ENCODE results near the gene DDR2. TPM values are rescaled to one million over a fixed set of nuclear protein-coding genes. Genes with fewer than 3 reads are reported as not detected.
"Not testable (repeated sequence)": the region's sequence is repeated elsewhere in the genome, so short reads cannot be mapped to it uniquely, and the experiment has no call there.

The DDR2 gene
- total RNA-seq, 1 experiment from 2014 or later = 38.1 TPM

GRCh38 chr1:162721471-162721870 is 89.2 kb downstream of the DDR2 start:
- Histone ChIP-seq H3K27me3 (no peaks in the 10 kb centered on the region), H3K4me3 (no peak overlapping the region), H3K36me3 (peaks cover 16% of the 10 kb centered on the region), H3K9me3 (no peaks in the 10 kb centered on the region)
- DNase-seq = no peak

DNA sequence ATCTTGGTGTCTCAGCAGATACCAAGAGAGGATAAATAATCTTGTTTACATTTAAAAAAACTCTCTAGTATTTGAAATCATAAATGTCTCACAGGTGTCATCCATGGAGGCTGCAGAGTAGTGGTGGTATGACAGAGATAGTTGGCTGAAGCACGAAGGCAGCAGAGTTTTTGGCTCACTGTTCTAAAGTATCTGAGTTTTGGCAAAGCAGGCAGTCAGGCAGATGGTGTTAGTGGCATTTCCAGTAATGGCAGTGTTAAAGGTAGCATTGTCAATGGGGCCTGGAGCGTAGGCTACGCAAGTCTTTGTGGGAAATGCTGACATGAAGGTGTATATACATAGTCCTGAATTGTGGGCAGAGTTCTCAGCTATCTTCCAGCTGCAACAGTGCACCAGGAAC is 89.8 kb downstream of the DDR2 start:
- Histone ChIP-seq H3K4me3 (no peak overlapping the region), H3K36me3 (peaks cover 16% of the 10 kb centered on the region), H3K9me3 (no peaks in the 10 kb centered on the region), H3K27me3 (no peaks in the 10 kb centered on the region)
- DNase-seq = no peak

DNA sequence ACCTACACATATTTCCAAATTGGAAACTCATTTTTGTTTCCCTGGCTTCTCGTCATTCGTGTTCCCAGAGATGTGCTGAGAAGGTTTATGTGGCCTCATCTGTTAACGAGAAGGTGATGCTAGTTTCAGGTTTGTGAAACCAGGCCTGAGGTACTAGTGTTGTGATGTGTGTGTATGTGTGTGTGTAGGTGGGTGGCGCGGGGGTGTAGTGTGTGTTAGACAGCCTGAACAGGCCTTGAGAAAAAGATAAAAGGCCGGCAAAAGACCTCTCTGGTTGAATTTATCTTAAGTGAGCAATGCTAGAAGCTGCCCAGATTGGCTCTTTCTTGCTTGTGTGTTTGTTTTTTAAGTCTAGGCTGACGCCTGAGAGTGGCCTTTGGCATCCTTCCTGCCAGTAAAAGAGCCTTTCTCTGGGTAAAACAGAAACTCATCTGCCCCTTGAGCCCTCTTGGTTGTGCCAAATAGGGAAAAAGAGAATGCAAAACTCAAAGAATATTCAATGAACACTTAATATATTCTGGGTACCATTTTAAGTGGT is 92.4 kb downstream of the DDR2 start:
- Histone ChIP-seq H3K36me3 (peaks cover 11% of the 10 kb centered on the region), H3K27me3 (no peaks in the 10 kb centered on the region), H3K4me3 (no peak overlapping the region), H3K9me3 (no peaks in the 10 kb centered on the region)
- peak; percentile 51 for DNase-seq

- H3K4me3 ChIP-seq = no peak overlapping the region
- peaks cover 8% of the 10 kb centered on the region for H3K36me3 ChIP-seq
- no peaks in the 10 kb centered on the region for H3K27me3 ChIP-seq
- no peaks in the 10 kb centered on the region for H3K9me3 ChIP-seq
- peak; percentile 75 for DNase-seq
Observed at GRCh38 chr1:162725301-162725837, 93.1 kb downstream of the DDR2 start.

GRCh38 chr1:162726555-162726954 is 94.3 kb downstream of the DDR2 start:
- DNase-seq = no peak
- Histone ChIP-seq H3K9me3 (no peaks in the 10 kb centered on the region), H3K4me3 (no peak overlapping the region), H3K36me3 (no peaks in the 10 kb centered on the region; the same call in none of the 2 replicates), H3K27me3 (no peaks in the 10 kb centered on the region)

DNA sequence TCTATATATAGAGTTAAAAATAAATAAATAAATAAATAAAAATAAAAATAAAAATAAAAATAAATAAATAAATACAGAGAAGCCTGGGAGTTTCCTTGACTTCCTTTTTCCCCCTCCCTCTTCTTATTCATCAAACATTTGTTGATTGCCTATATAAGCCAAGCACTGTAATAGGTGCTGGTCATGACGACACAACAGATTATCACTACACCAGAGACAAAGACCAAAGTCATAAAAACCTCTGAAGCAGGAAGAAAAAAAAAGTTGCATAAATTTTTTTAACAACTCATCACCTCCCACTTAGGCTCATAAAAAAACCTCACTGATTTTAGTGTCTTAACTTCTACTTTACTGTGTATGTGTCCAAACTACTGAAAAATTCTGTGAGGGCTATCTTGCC is 95.2 kb downstream of the DDR2 start:
- H3K4me3 ChIP-seq, DNase-seq, H3K36me3 ChIP-seq, H3K27me3 ChIP-seq, H3K9me3 ChIP-seq: not testable (repeated sequence)

- Histone ChIP-seq H3K36me3 (peaks cover 6% of the 10 kb centered on the region), H3K4me3 (no peak overlapping the region), H3K9me3 (no peaks in the 10 kb centered on the region), H3K27me3 (no peaks in the 10 kb centered on the region)
- no peak for DNase-seq
Observed at GRCh38 chr1:162728573-162728972, 96.3 kb downstream of the DDR2 start.

DNA sequence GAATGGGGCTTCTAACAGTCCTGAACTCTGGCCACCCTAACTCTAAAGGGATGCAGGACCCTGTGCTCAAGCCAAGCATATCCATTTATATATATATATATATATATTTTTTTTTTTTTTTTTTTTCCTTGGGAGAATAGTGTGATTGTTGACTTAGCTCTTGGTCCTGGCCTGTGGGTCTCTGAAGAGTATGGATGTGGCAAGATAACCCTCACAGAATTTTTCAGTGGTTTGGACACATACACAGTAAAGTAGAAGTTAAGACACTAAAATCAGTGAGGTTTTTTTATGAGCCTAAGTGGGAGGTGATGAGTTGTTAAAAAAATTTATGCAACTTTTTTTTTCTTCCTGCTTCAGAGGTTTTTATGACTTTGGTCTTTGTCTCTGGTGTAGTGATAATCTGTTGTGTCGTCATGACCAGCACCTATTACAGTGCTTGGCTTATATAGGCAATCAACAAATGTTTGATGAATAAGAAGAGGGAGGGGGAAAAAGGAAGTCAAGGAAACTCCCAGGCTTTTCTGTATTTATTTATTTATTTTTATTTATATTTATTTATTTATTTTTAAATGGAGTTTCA is 97.0 kb downstream of the DDR2 start:
- not testable (repeated sequence) for H3K27me3 ChIP-seq, H3K9me3 ChIP-seq, DNase-seq

DNA sequence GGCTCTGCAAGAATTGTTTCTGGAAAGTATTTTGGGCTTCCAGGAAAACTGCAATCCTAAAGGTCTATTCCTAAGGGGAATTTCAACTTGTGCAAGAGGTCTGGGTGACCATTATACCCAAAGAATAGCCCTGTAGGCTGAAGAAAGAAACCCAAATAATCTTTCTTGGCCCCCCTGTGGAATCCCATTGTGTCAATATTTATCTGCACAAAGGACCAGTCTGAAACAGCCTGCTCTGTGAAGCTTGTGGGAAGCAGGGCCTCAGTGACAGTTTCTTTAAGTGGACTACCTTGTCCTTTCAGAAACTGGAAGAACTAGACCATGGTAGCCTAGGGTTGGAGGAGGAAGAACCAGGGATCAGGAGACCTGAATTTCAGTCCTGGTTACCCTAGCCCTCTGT is 99.8 kb downstream of the DDR2 start:
- no peaks in the 10 kb centered on the region for H3K27me3 ChIP-seq
- H3K36me3 ChIP-seq = peaks cover 29% of the 10 kb centered on the region
- no peak for DNase-seq
- H3K4me3 ChIP-seq = no peak overlapping the region
- H3K9me3 ChIP-seq = peaks cover 2% of the 10 kb centered on the region

More for the DNA sequence above, 97.0 kb downstream of the DDR2 start:
- H3K4me3 ChIP-seq = not testable (repeated sequence)
- H3K36me3 ChIP-seq = peaks cover 13% of the 10 kb centered on the region

DNA sequence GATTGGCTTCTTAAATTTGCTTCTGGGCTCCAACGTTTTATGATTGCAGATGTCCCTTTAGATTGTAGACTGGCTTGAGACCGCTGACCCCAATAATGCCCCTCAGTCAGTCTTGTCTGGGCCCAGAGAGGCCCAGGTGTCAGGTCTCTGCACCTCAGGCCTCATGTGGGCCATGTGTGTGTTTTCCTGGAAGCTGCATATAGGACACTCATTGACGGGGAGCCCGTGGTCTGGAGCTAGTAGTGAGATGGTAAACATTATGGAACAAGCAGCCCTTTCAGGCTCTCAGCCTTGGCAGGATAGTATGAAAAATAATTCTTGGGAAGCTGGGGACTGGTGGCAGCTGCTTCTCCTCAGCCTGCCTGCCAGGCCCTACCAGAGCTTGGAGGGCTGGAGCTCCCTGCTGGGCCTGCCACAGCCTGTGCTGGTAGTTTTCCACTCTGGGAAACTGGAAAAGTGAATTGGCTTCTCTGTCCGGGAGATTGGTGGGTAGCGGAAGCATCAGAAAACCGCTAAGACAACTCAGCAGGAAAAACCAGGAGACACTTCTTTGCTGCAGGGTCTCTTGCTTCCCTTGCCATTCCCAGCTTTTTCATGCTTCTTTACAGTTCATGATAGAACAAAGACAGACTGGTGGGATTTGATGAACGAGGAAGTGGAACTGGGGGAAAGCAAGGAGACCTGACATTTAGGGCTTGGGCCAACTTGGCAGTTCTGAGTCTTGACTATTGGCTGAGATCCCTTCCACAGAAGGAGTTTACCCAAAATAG is 100.5 kb downstream of the DDR2 start:
- peaks cover 30% of the 10 kb centered on the region for H3K36me3 ChIP-seq
- DNase-seq = peak; percentile 81
- H3K9me3 ChIP-seq = peaks cover 2% of the 10 kb centered on the region
- H3K27me3 ChIP-seq = no peaks in the 10 kb centered on the region
- H3K4me3 ChIP-seq = no peak overlapping the region

DNA sequence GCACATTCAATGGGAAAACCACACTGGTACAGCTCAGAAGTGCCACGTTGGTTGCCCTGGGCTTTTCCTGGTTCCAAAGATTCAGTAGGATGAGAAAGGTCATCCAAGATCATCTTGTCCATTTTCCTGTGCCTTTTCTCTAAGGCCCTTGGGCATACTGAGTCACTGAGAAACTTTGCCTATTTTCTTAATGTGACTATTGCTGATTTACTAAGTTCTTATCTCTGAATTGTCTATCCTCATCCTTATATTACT is 101.0 kb downstream of the DDR2 start:
- no peak for DNase-seq
- peaks cover 32% of the 10 kb centered on the region for H3K36me3 ChIP-seq
- no peak overlapping the region for H3K4me3 ChIP-seq
- peaks cover 2% of the 10 kb centered on the region for H3K9me3 ChIP-seq
- no peaks in the 10 kb centered on the region for H3K27me3 ChIP-seq

DNA sequence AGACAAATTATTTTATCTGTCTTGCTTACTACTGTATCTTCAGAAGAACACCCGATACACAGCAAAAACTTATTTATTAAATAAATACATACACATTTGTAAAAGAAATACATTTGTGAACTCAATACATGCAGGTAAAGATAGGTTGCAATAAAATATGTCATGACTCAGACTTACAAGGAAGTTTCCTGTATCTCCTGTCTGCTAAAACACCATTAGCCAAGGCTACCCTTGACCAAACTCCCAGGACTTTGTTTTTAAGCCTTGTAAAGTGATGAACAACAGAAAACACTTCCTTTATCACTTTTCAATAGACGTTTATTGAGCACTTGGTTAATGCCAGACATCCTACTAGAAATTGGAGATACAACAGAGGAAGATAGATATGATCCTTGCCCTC is 101.8 kb downstream of the DDR2 start:
- Histone ChIP-seq H3K36me3 (peaks cover 32% of the 10 kb centered on the region), H3K4me3 (no peak overlapping the region), H3K27me3 (no peaks in the 10 kb centered on the region), H3K9me3 (peaks cover 2% of the 10 kb centered on the region)
- DNase-seq = no peak

DNA sequence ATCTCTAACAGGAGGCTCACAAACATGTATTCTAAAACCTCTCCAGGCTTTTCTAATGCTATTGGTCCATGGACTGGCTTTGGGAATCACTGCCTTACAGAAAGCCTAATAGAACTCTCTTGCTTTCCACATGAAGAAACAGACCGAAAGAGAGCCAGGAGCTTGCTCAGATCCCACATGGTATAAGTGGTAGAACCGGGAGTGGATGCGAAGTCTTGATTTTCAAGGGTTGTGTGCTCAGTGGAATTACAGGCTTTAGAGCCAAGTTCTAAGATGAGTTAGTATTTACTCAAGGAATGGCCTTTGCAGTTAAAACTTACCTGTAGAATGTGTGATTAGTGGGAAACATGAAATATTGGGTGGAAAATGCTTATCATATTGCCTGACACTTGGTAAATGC is 103.9 kb downstream of the DDR2 start:
- H3K36me3 ChIP-seq = peaks cover 35% of the 10 kb centered on the region
- no peak for DNase-seq
- no peak overlapping the region for H3K4me3 ChIP-seq
- H3K9me3 ChIP-seq = peaks cover 2% of the 10 kb centered on the region
- no peaks in the 10 kb centered on the region for H3K27me3 ChIP-seq

- no peak overlapping the region for H3K4me3 ChIP-seq
Observed at GRCh38 chr1:162736633-162737067, 104.4 kb downstream of the DDR2 start.

GRCh38 chr1:162740755-162741154 is 108.5 kb downstream of the DDR2 start:
- no peaks in the 10 kb centered on the region for H3K27me3 ChIP-seq
- no peak for DNase-seq
- H3K9me3 ChIP-seq = peaks cover 6% of the 10 kb centered on the region
- H3K36me3 ChIP-seq = peaks cover 43% of the 10 kb centered on the region
- H3K4me3 ChIP-seq = no peak overlapping the region

More at GRCh38 chr1:162736633-162737067, 104.4 kb downstream of the DDR2 start:
- peaks cover 2% of the 10 kb centered on the region for H3K9me3 ChIP-seq
- no peak for DNase-seq
- H3K27me3 ChIP-seq = no peaks in the 10 kb centered on the region
- H3K36me3 ChIP-seq = peaks cover 35% of the 10 kb centered on the region

- DNase-seq = no peak
- Histone ChIP-seq H3K4me3 (no peak overlapping the region), H3K36me3 (peaks cover 50% of the 10 kb centered on the region), H3K9me3 (peaks cover 6% of the 10 kb centered on the region), H3K27me3 (no peaks in the 10 kb centered on the region)
Observed at GRCh38 chr1:162741574-162741973, 109.3 kb downstream of the DDR2 start.

GRCh38 chr1:162746264-162746942 is 114.1 kb downstream of the DDR2 start:
- H3K4me3 ChIP-seq, DNase-seq, H3K27me3 ChIP-seq: not testable (repeated sequence)
- Histone ChIP-seq H3K36me3 (peaks cover 50% of the 10 kb centered on the region), H3K9me3 (peaks cover 19% of the 10 kb centered on the region)
